ENCODE data around the gene NCKAP5L.
A peak's percentile ranks its signal among the peaks of the same experiment; 100 is the strongest.
"Not testable (repeated sequence)": the region's sequence is repeated elsewhere in the genome, so short reads cannot be mapped to it uniquely, and the experiment has no call there.

Gene NCKAP5L

GRCh38 chr12:49828133-49829091 is at the start of gene NCKAP5L:
TSS of gene NCKAP5L (minus strand) at chr12:49828413. CDS start at chr12:49804044, 24,369 bp downstream.
- no peaks in the 10 kb centered on the region for H3K9me3 Mint-ChIP-seq
- peak within 1 kb of the TSS; percentile 85 for H3K4me3 Mint-ChIP-seq
- H3K27me3 Mint-ChIP-seq: no peaks in the 10 kb centered on the region
- H3K4me1 Mint-ChIP-seq: peaks cover 38% of the 10 kb centered on the region
- DNase-seq (ENCODE audit: low spot score in 2 of 2): peak; percentile 84 to 90
- peak within 1 kb of the TSS; percentile 71 for H3K27ac Mint-ChIP-seq (ENCODE audit: low read depth)
- H3K36me3 Mint-ChIP-seq (ENCODE audit: insufficient read depth): peaks cover 9% of the 10 kb centered on the region
- peak; percentile 94 for ATAC-seq (replicated peaks; ENCODE audit: extremely low read depth, poor library complexity, severe bottlenecking)

GRCh38 chr12:49877066-49877465 is 48.9 kb upstream of the NCKAP5L start:
- DNase-seq (ENCODE audit: low spot score in 2 of 2) (no peak), ATAC-seq (replicated peaks; ENCODE audit: extremely low read depth, poor library complexity, severe bottlenecking) (no peak)
- peaks cover 23% of the 10 kb centered on the region for H3K9me3 Mint-ChIP-seq
- H3K27me3 Mint-ChIP-seq: no peaks in the 10 kb centered on the region
- H3K4me3 Mint-ChIP-seq: no peak overlapping the region
- H3K36me3 Mint-ChIP-seq (ENCODE audit: insufficient read depth): no peaks in the 10 kb centered on the region
- H3K4me1 Mint-ChIP-seq: no peaks in the 10 kb centered on the region
- no peak overlapping the region for H3K27ac Mint-ChIP-seq (ENCODE audit: low read depth)

GRCh38 chr12:49876070-49876469 is 47.9 kb upstream of the NCKAP5L start:
- no peak overlapping the region for H3K27ac Mint-ChIP-seq (ENCODE audit: low read depth)
- no peak for ATAC-seq (replicated peaks; ENCODE audit: extremely low read depth, poor library complexity, severe bottlenecking)

GRCh38 chr12:49875115-49875720 is 47.0 kb upstream of the NCKAP5L start:
- ATAC-seq (replicated peaks; ENCODE audit: extremely low read depth, poor library complexity, severe bottlenecking) (no peak), DNase-seq (ENCODE audit: low spot score in 2 of 2) (no peak)
- Mint-ChIP-seq H3K27ac (ENCODE audit: low read depth) (no peak overlapping the region), H3K4me1 (no peaks in the 10 kb centered on the region), H3K36me3 (ENCODE audit: insufficient read depth) (no peaks in the 10 kb centered on the region), H3K27me3 (no peaks in the 10 kb centered on the region), H3K9me3 (peaks cover 23% of the 10 kb centered on the region), H3K4me3 (no peak overlapping the region)

More at GRCh38 chr12:49876070-49876469, 47.9 kb upstream of the NCKAP5L start:
- Mint-ChIP-seq H3K4me1 (no peaks in the 10 kb centered on the region), H3K9me3 (peaks cover 23% of the 10 kb centered on the region), H3K4me3 (no peak overlapping the region), H3K36me3 (ENCODE audit: insufficient read depth) (no peaks in the 10 kb centered on the region), H3K27me3 (no peaks in the 10 kb centered on the region)
- no peak for DNase-seq (ENCODE audit: low spot score in 2 of 2)

GRCh38 chr12:49874142-49874897 is 46.1 kb upstream of the NCKAP5L start:
- Mint-ChIP-seq H3K9me3 (peaks cover 15% of the 10 kb centered on the region), H3K27ac (ENCODE audit: low read depth) (no peak overlapping the region), H3K36me3 (ENCODE audit: insufficient read depth) (no peaks in the 10 kb centered on the region), H3K27me3 (no peaks in the 10 kb centered on the region), H3K4me3 (no peak overlapping the region), H3K4me1 (no peaks in the 10 kb centered on the region)
- DNase-seq (ENCODE audit: low spot score in 2 of 2) (no peak), ATAC-seq (replicated peaks; ENCODE audit: extremely low read depth, poor library complexity, severe bottlenecking) (no peak)

GRCh38 chr12:49873361-49873934 is 45.2 kb upstream of the NCKAP5L start:
- DNase-seq (ENCODE audit: low spot score in 2 of 2) (no peak), ATAC-seq (replicated peaks; ENCODE audit: extremely low read depth, poor library complexity, severe bottlenecking) (no peak)
- Mint-ChIP-seq H3K27me3 (no peaks in the 10 kb centered on the region), H3K4me1 (no peaks in the 10 kb centered on the region), H3K27ac (ENCODE audit: low read depth) (no peak overlapping the region), H3K36me3 (ENCODE audit: insufficient read depth) (no peaks in the 10 kb centered on the region), H3K9me3 (peaks cover 6% of the 10 kb centered on the region), H3K4me3 (no peak overlapping the region)

GRCh38 chr12:49872781-49873181 is 44.6 kb upstream of the NCKAP5L start:
- Mint-ChIP-seq H3K4me3 (no peak overlapping the region), H3K9me3 (peaks cover 2% of the 10 kb centered on the region), H3K4me1 (no peaks in the 10 kb centered on the region), H3K27ac (ENCODE audit: low read depth) (no peak overlapping the region), H3K36me3 (ENCODE audit: insufficient read depth) (no peaks in the 10 kb centered on the region), H3K27me3 (no peaks in the 10 kb centered on the region)
- DNase-seq (ENCODE audit: low spot score in 2 of 2) (no peak), ATAC-seq (replicated peaks; ENCODE audit: extremely low read depth, poor library complexity, severe bottlenecking) (no peak)

- Mint-ChIP-seq H3K27me3 (no peaks in the 10 kb centered on the region), H3K9me3 (no peaks in the 10 kb centered on the region), H3K4me3 (no peak overlapping the region), H3K4me1 (no peaks in the 10 kb centered on the region), H3K27ac (ENCODE audit: low read depth) (no peak overlapping the region), H3K36me3 (ENCODE audit: insufficient read depth) (no peaks in the 10 kb centered on the region)
- DNase-seq (ENCODE audit: low spot score in 2 of 2) (no peak), ATAC-seq (replicated peaks; ENCODE audit: extremely low read depth, poor library complexity, severe bottlenecking) (no peak)
These were observed 44.2 kb upstream of the NCKAP5L start for GRCh38 chr12:49872381-49872780.

GRCh38 chr12:49871811-49872251 is 43.6 kb upstream of the NCKAP5L start:
- H3K27me3 Mint-ChIP-seq; H3K4me1 Mint-ChIP-seq; H3K9me3 Mint-ChIP-seq; H3K4me3 Mint-ChIP-seq; ATAC-seq (replicated peaks; ENCODE audit: extremely low read depth, poor library complexity, severe bottlenecking); H3K27ac Mint-ChIP-seq (ENCODE audit: low read depth); H3K36me3 Mint-ChIP-seq (ENCODE audit: insufficient read depth); DNase-seq (ENCODE audit: low spot score in 2 of 2): not testable (repeated sequence)

GRCh38 chr12:49871263-49871561 is 43.0 kb upstream of the NCKAP5L start:
- Mint-ChIP-seq H3K4me1 (no peaks in the 10 kb centered on the region), H3K27me3 (no peaks in the 10 kb centered on the region), H3K4me3 (no peak overlapping the region), H3K9me3 (no peaks in the 10 kb centered on the region), H3K36me3 (ENCODE audit: insufficient read depth) (no peaks in the 10 kb centered on the region), H3K27ac (ENCODE audit: low read depth) (no peak overlapping the region)
- DNase-seq (ENCODE audit: low spot score in 2 of 2) (no peak), ATAC-seq (replicated peaks; ENCODE audit: extremely low read depth, poor library complexity, severe bottlenecking) (no peak)

GRCh38 chr12:49870501-49871262 is 42.5 kb upstream of the NCKAP5L start:
- DNase-seq (ENCODE audit: low spot score in 2 of 2): no peak
- H3K9me3 Mint-ChIP-seq: no peaks in the 10 kb centered on the region
- no peak overlapping the region for H3K4me3 Mint-ChIP-seq
- no peak for ATAC-seq (replicated peaks; ENCODE audit: extremely low read depth, poor library complexity, severe bottlenecking)
- H3K27me3 Mint-ChIP-seq: peaks cover 4% of the 10 kb centered on the region
- H3K4me1 Mint-ChIP-seq: no peaks in the 10 kb centered on the region
- no peaks in the 10 kb centered on the region for H3K36me3 Mint-ChIP-seq (ENCODE audit: insufficient read depth)
- no peak overlapping the region for H3K27ac Mint-ChIP-seq (ENCODE audit: low read depth)

Data from central memory CD8-positive, alpha-beta T cell (primary cell).